K562 (cell line): Measurements from ENCODE around the gene HSPA1B. TPM values are rescaled to one million over a fixed set of nuclear protein-coding genes. Genes with fewer than 3 reads are reported as not detected.

Source experiments
- BMI1 ChIP-seq: fragments of 150-350 bp; IDR thresholded peaks from 2 replicates; pipeline ENCODE4 v1.6.1; 2014; ENCODE audit warnings: low read length
- CBX2 ChIP-seq: fragments of 200-600 bp; sonication (generic); IDR thresholded peaks from one replicate; pipeline ENCODE4 v1.6.1; 2012; ENCODE audit warnings: mild to moderate bottlenecking, low read length, inconsistent platforms; ENCODE audit not compliant: insufficient read depth, poor library complexity, severe bottlenecking
- IFI16 ChIP-seq: fragments of 250-450 bp; sonication (Bioruptor Pico); IDR thresholded peaks from 2 replicates; pipeline ENCODE4 v2.1.2; 2022; ENCODE audit warnings: mild to moderate bottlenecking, inconsistent platforms
- MEF2A ChIP-seq: IDR thresholded peaks from 2 replicates; pipeline ENCODE4 v1.6.1; 2011; ENCODE audit warnings: low read depth, mild to moderate bottlenecking, low read length, moderate library complexity; ENCODE audit not compliant: control insufficient read depth
- MIER1 ChIP-seq: fragments of 450-650 bp; IDR thresholded peaks from 2 replicates; pipeline ENCODE4 v1.6.1; 2016; ENCODE audit warnings: antibody characterized with exemption, mild to moderate bottlenecking, low read depth
- NCOR1 ChIP-seq: fragments of 450-650 bp; IDR thresholded peaks from 2 replicates; pipeline ENCODE4 v1.6.1; 2016; ENCODE audit warnings: mild to moderate bottlenecking, moderate library complexity
- NFYB ChIP-seq: IDR thresholded peaks from 2 replicates; pipeline ENCODE4 v1.6.1; 2011; ENCODE audit warnings: mild to moderate bottlenecking, moderate library complexity; ENCODE audit not compliant: insufficient read length; ENCODE audit errors: extremely low read depth
- PHF8 ChIP-seq: fragments of 200-600 bp; sonication (generic); IDR thresholded peaks from 2 replicates; pipeline ENCODE4 v1.6.1; 2012; ENCODE audit warnings: mixed run types, mild to moderate bottlenecking, inconsistent platforms, low read length, moderate library complexity, borderline replicate concordance
- PTTG1 ChIP-seq: fragments of 450-650 bp; IDR thresholded peaks from 2 replicates; pipeline ENCODE4 v1.6.1; 2016; ENCODE audit warnings: low read depth, mild to moderate bottlenecking, missing genetic modification characterization, missing compliant biosample characterization
- RBM25 ChIP-seq: fragments of 200-400 bp; formaldehyde crosslinking; IDR thresholded peaks from 2 replicates; pipeline ENCODE4 v1.6.1; 2018; ENCODE audit warnings: low read length, low read depth, moderate library complexity; ENCODE audit not compliant: severe bottlenecking
- TEAD1 ChIP-seq, 2 experiments: fragments of 450-650 bp in 1 of 2; sonication (generic) in 1 of 2; formaldehyde crosslinking; IDR thresholded peaks; 2 replicates each; pipeline versions ENCODE4 v1.4.0 to v1.8.0; 2020 to 2022; ENCODE audit warnings: mild to moderate bottlenecking in 2 of 2, missing genetic modification reagents in 1 of 2
- YY1 ChIP-seq, 3 experiments: IDR thresholded peaks; 2 replicates each; pipeline ENCODE4 v1.6.1; 2011; ENCODE audit warnings: low read length in 2 of 3, mild to moderate bottlenecking in 2 of 3, moderate library complexity in 2 of 3, borderline replicate concordance in 1 of 3, control low read depth in 1 of 3, low read depth in 1 of 3; ENCODE audit not compliant: insufficient read depth in 3 of 3, insufficient replicate concordance in 2 of 3, control insufficient read depth in 1 of 3, insufficient read length in 1 of 3; ENCODE audit errors: extremely low read depth in 1 of 3
- ZNF253 ChIP-seq: fragments of 250-450 bp; sonication (Bioruptor Pico); conservative IDR thresholded peaks from 2 replicates; pipeline ENCODE4 v1.6.1; 2021; ENCODE audit warnings: mild to moderate bottlenecking
- ZNF696 ChIP-seq: fragments of 250-450 bp; sonication (Bioruptor Pico); conservative IDR thresholded peaks from 2 replicates; pipeline ENCODE4 v1.4.0; 2020; ENCODE audit warnings: mild to moderate bottlenecking, moderate library complexity
- ZNF707 ChIP-seq: fragments of 250-450 bp; sonication (Bioruptor Pico); conservative IDR thresholded peaks from 2 replicates; pipeline ENCODE4 v1.8.0; 2022; ENCODE audit warnings: inconsistent platforms, mild to moderate bottlenecking, moderate library complexity
- polyA plus RNA-seq, 8 experiments: library from polyadenylated mRNA; depleted of rRNA in 4 of 8; stranded (reverse) in 5 of 8; unstranded in 3 of 8; fragments of >200 nt; fragmentation: Nextera tagmentation in 2 of 8; fragmentation: Illumina TruSeq in 1 of 8; extraction: Ambion mirVana in 2 of 8; extraction: Trizol in 1 of 8; gene quantifications; 2 replicates each; pipeline versions ENCODE4 v1.2.1 to v1.2.3, GENCODE V29; 2011 to 2014; ENCODE audit warnings: inconsistent platforms in 1 of 8, missing spikeins in 1 of 8
- total RNA-seq, 7 experiments: library from RNA; depleted of rRNA in 6 of 7; stranded (reverse); fragments of >200 nt in 6 of 7; fragmentation: Illumina TruSeq in 2 of 7; extraction: Trizol in 2 of 7; gene quantifications; 2 replicates each; pipeline versions ENCODE4 v1.2.1 to v1.2.3, GENCODE V29; 2011 to 2021; ENCODE audit warnings: low replicate concordance in 1 of 7
- TF ChIP-seq, protein P1 (sequence below): fragments of 450-650 bp; IDR thresholded peaks from 2 replicates; pipeline ENCODE4 v1.6.1; 2016
- TF ChIP-seq, protein P2 (sequence below): sonication (generic); formaldehyde crosslinking; IDR thresholded peaks from 2 replicates; pipeline ENCODE4 v1.8.0; 2022; ENCODE audit warnings: mild to moderate bottlenecking, missing genetic modification reagents
- TF ChIP-seq, protein P3 (sequence below): fragments of 450-650 bp; IDR thresholded peaks from 2 replicates; pipeline ENCODE4 v1.6.1; 2016; ENCODE audit warnings: low read depth, mild to moderate bottlenecking, moderate library complexity
- TF ChIP-seq, protein P4 (sequence below): fragments of 450-650 bp; IDR thresholded peaks from 2 replicates; pipeline ENCODE4 v1.6.1; 2016; ENCODE audit warnings: mild to moderate bottlenecking
- TF ChIP-seq, protein P5 (sequence below): fragments of 250-450 bp; sonication (Bioruptor Pico); IDR thresholded peaks from 2 replicates; pipeline ENCODE4 v1.8.0; 2022; ENCODE audit warnings: inconsistent platforms

The HSPA1B gene
- total and polyA plus RNA-seq, 9 of the 15 experiments (the other 6 are each of a cell fraction or from before 2014, with no cell fraction given), result 0.27 to 227 (median 51.2) TPM

DNA sequence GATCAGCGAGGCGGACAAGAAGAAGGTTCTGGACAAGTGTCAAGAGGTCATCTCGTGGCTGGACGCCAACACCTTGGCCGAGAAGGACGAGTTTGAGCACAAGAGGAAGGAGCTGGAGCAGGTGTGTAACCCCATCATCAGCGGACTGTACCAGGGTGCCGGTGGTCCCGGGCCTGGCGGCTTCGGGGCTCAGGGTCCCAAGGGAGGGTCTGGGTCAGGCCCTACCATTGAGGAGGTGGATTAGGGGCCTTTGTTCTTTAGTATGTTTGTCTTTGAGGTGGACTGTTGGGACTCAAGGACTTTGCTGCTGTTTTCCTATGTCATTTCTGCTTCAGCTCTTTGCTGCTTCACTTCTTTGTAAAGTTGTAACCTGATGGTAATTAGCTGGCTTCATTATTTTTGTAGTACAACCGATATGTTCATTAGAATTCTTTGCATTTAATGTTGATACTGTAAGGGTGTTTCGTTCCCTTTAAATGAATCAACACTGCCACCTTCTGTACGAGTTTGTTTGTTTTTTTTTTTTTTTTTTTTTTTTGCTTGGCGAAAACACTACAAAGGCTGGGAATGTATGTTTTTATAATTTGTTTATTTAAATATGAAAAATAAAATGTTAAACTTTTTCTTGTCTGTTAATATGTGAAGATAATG is 2.2 kb downstream of the HSPA1B start (continued):
- TF ChIP-seq YY1 (IDR thresholded peaks at IDR 0.05; ENCODE audit: borderline replicate concordance in 1 of 3, control insufficient read depth in 1 of 3, extremely low read depth in 1 of 3, insufficient read depth in 3 of 3, insufficient read length in 1 of 3, insufficient replicate concordance in 2 of 3, low read depth in 1 of 3, low read length in 2 of 3), result no peak
- no peak for TF ChIP-seq IFI16 (CRISPR knock-in tag)
- TF ChIP-seq CBX2, result no peak
- TF ChIP-seq MIER1, result no peak
- TF ChIP-seq RBM25, result no peak
- TF ChIP-seq NFYB, result no peak
- TF ChIP-seq, protein P1, sequence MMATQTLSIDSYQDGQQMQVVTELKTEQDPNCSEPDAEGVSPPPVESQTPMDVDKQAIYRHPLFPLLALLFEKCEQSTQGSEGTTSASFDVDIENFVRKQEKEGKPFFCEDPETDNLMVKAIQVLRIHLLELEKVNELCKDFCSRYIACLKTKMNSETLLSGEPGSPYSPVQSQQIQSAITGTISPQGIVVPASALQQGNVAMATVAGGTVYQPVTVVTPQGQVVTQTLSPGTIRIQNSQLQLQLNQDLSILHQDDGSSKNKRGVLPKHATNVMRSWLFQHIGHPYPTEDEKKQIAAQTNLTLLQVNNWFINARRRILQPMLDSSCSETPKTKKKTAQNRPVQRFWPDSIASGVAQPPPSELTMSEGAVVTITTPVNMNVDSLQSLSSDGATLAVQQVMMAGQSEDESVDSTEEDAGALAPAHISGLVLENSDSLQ, result no peak
- peak in 1 of 2 experiments; percentile 68; a peak in 2 of 4 replicates for TF ChIP-seq TEAD1 (CRISPR knock-in tag; IDR thresholded peaks at IDR 0.05)
- TF ChIP-seq, protein P2, sequence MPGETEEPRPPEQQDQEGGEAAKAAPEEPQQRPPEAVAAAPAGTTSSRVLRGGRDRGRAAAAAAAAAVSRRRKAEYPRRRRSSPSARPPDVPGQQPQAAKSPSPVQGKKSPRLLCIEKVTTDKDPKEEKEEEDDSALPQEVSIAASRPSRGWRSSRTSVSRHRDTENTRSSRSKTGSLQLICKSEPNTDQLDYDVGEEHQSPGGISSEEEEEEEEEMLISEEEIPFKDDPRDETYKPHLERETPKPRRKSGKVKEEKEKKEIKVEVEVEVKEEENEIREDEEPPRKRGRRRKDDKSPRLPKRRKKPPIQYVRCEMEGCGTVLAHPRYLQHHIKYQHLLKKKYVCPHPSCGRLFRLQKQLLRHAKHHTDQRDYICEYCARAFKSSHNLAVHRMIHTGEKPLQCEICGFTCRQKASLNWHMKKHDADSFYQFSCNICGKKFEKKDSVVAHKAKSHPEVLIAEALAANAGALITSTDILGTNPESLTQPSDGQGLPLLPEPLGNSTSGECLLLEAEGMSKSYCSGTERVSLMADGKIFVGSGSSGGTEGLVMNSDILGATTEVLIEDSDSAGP, result peak; percentile 80
- no peak for TF ChIP-seq BMI1
- no peak for TF ChIP-seq MEF2A
- no peak for TF ChIP-seq ZNF696 (CRISPR knock-in tag)
- TF ChIP-seq, protein P3, sequence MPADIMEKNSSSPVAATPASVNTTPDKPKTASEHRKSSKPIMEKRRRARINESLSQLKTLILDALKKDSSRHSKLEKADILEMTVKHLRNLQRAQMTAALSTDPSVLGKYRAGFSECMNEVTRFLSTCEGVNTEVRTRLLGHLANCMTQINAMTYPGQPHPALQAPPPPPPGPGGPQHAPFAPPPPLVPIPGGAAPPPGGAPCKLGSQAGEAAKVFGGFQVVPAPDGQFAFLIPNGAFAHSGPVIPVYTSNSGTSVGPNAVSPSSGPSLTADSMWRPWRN, result no peak
- TF ChIP-seq, protein P4, sequence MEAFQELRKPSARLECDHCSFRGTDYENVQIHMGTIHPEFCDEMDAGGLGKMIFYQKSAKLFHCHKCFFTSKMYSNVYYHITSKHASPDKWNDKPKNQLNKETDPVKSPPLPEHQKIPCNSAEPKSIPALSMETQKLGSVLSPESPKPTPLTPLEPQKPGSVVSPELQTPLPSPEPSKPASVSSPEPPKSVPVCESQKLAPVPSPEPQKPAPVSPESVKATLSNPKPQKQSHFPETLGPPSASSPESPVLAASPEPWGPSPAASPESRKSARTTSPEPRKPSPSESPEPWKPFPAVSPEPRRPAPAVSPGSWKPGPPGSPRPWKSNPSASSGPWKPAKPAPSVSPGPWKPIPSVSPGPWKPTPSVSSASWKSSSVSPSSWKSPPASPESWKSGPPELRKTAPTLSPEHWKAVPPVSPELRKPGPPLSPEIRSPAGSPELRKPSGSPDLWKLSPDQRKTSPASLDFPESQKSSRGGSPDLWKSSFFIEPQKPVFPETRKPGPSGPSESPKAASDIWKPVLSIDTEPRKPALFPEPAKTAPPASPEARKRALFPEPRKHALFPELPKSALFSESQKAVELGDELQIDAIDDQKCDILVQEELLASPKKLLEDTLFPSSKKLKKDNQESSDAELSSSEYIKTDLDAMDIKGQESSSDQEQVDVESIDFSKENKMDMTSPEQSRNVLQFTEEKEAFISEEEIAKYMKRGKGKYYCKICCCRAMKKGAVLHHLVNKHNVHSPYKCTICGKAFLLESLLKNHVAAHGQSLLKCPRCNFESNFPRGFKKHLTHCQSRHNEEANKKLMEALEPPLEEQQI, result no peak
- TF ChIP-seq, protein P5, sequence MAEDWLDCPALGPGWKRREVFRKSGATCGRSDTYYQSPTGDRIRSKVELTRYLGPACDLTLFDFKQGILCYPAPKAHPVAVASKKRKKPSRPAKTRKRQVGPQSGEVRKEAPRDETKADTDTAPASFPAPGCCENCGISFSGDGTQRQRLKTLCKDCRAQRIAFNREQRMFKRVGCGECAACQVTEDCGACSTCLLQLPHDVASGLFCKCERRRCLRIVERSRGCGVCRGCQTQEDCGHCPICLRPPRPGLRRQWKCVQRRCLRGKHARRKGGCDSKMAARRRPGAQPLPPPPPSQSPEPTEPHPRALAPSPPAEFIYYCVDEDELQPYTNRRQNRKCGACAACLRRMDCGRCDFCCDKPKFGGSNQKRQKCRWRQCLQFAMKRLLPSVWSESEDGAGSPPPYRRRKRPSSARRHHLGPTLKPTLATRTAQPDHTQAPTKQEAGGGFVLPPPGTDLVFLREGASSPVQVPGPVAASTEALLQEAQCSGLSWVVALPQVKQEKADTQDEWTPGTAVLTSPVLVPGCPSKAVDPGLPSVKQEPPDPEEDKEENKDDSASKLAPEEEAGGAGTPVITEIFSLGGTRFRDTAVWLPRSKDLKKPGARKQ (CRISPR knock-in tag), result no peak
- no peak for TF ChIP-seq ZNF253 (CRISPR knock-in tag)
- TF ChIP-seq ZNF707 (CRISPR knock-in tag), result no peak
- no peak for TF ChIP-seq PTTG1 (tag)
- no peak for TF ChIP-seq NCOR1
- TF ChIP-seq PHF8, result no peak
